GM23248 (cell line): ENCODE results near the gene STAT4.

Source experiments
- EZH2 ChIP-seq: fragments of 200-600 bp; sonication (generic); IDR thresholded peaks from 2 replicates; pipeline ENCODE4 v1.6.1; 2018; ENCODE audit warnings: antibody characterized with exemption, mild to moderate bottlenecking; ENCODE audit not compliant: insufficient read depth, poor library complexity, severe bottlenecking
- EZH2phosphoT487 ChIP-seq: fragments of 200-600 bp; sonication (generic); IDR thresholded peaks from 2 replicates; pipeline ENCODE4 v1.6.1; 2018; ENCODE audit warnings: antibody characterized with exemption, moderate library complexity, mild to moderate bottlenecking, low read depth; ENCODE audit not compliant: insufficient read depth

DNA sequence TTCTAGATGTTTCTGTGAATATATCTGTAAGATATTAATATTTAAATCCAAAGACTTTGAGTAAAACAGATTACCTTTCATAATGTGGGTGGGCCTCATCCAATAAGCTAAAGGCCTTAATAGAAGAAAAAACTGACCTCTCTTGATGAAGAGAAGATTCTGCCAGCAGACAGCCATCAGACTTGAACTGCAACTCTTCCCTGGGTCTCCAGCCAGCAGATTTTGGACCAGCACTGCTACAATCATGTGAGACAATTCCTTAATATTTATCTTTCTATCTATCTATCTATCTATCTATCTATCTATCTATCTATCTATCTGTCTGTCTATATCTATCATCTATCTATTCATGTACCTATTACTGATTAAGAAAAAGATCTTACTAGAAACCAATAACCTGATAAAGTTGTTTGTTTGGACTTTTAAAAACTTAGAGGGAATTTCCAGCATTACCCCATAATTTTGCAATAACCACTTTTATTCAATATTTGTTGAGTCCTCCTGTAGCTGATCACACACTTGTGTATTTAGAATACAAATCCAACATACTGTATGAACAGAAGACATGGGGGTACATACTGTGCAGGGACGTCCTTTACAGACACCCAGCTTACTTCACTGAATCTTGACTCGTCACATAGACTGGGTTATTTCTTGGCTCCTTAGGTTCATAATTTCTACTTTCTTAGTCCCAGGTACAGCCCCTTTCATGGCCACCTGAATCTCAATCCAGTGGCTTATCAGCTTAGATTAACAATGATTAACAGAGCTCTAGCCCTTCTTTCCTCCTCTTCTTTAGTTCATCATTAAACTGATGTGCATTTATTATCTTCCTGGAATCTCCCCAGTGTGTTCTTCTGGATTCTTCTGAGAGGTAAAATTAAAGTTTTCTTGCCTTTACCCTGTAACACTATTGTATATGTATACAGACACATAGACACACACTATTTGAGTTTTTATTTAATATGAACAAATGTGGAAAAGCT is 27.2 kb upstream of the STAT4 start:
- TF ChIP-seq EZH2: no peak
- no peak for TF ChIP-seq EZH2phosphoT487
